Left lobe of liver (tissue), 2 donors: ENCODE measurements around the gene ERGIC1. TPM values are rescaled to one million over a fixed set of nuclear protein-coding genes. Genes with fewer than 3 reads are reported as not detected.
"Not testable (repeated sequence)": the region's sequence is repeated elsewhere in the genome, so short reads cannot be mapped to it uniquely, and the experiment has no call there.

Experiments
- ATAC-seq: fragments of 200-7000 bp; cut with Tn5 transposase; one replicate; pipeline ENCODE4 v1.9.1; 2020; ENCODE audit warnings: mild to moderate bottlenecking, moderate library complexity
- DNase-seq: peaks from one replicate; pipeline ENCODE4 v3.0.0-alpha.2; 2020; ENCODE audit warnings: low spot score
- total RNA-seq: library from RNA; stranded (reverse); gene quantifications from one replicate; pipeline ENCODE4 v1.2.1, GENCODE V29; 2021
- donor health status: DM: no; HTN: no; CAD: no; lungs with moderate emphysema.
- donor health status: DM: no; HTN: yes; CAD: no.

The ERGIC1 gene
- total RNA-seq, 1 donor from 2014 or later, result 158 TPM

DNA sequence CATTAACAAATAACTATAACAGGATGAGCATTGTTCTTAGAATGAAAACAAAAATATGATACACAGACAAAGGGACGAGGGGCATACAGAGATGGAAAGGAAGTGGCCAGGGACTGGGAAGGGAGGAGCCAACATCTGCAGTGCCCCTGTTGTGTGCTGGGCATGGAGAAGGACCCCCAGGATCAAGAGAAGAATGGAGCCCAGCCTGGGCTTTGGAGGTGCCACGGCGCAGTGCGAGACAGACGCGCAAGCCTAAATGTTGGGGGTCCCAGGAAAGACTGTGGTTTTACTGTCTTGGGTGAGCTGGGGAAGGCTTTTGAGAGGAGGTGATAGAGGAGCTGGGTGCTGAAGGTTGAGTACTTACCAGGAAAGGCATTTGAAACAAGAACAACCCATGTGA is 34.6 kb upstream of the ERGIC1 start:
- ATAC-seq, result no peak
- no peak for DNase-seq

DNA sequence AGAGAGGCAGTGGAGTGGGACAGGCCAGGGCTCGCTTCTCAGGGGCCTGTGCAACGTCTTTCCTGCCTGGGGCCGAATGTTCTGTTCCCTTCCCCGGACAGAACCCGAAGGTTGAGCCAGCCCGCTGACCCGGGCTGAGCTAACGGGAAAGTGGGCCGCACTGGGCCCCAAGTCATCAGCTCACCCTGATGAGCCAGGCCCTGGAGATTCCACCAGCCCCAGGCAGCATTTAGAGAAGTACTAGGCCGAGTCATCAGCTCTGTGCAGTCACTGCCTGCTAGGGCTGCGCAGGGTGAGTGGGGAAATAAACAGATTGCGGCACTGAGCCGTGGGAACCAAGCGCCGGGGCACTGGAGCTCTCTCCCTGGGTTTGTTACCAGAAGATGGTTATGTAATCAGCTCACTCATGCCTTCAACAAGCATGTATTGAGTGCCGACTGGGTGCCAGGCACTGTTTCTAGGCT is 33.9 kb upstream of the ERGIC1 start:
- ATAC-seq (peak; percentile 57), DNase-seq (no peak)

- DNase-seq (no peak), ATAC-seq (no peak)
These were observed 32.8 kb upstream of the ERGIC1 start for GRCh38 chr5:172801179-172801671.

- DNase-seq (no peak), ATAC-seq (no peak)
These were observed 31.9 kb upstream of the ERGIC1 start for GRCh38 chr5:172802112-172802511.

DNA sequence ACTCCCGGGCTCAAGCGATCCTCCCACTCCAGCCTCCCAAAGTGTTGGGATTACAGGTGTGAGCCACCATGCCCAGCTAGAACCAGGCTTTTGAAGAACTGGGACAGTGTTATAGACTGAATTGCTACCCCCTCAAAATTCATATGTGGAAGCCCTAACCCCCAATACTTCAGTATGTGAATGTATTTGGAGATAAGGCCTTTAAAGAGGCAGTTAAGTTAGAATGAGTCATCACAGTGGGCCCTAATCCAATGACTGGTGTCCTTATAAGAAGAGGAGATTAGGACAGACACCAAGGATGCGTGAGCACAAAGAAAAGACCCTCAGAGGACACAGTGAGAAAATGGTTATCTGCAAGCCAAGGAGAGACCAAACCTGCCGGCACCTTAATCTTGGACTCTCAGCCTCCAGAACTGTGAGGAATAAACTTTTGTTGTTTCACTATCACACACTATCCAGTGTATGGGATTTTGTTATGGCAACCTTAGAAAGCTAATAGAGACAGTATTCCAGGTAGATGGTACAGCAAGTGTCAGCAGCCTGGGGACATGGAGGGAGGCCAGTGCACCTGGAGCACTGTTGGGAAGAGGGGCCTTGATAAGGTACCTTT is 31.4 kb upstream of the ERGIC1 start:
- no peak for ATAC-seq
- DNase-seq, result no peak

- no peak for ATAC-seq
- no peak for DNase-seq
These were observed 28.9 kb upstream of the ERGIC1 start for GRCh38 chr5:172805018-172805683.

GRCh38 chr5:172805736-172806255 is 28.3 kb upstream of the ERGIC1 start:
- DNase-seq (no peak), ATAC-seq (no peak)

- peak; percentile 98 for ATAC-seq
- DNase-seq, result peak; percentile 92
These were observed 27.0 kb upstream of the ERGIC1 start for GRCh38 chr5:172806897-172807672.

GRCh38 chr5:172807766-172808311 is 26.2 kb upstream of the ERGIC1 start:
- no peak for DNase-seq
- ATAC-seq, result peak; percentile 41

GRCh38 chr5:172809774-172810173 is 24.3 kb upstream of the ERGIC1 start:
- no peak for DNase-seq
- ATAC-seq, result no peak

DNA sequence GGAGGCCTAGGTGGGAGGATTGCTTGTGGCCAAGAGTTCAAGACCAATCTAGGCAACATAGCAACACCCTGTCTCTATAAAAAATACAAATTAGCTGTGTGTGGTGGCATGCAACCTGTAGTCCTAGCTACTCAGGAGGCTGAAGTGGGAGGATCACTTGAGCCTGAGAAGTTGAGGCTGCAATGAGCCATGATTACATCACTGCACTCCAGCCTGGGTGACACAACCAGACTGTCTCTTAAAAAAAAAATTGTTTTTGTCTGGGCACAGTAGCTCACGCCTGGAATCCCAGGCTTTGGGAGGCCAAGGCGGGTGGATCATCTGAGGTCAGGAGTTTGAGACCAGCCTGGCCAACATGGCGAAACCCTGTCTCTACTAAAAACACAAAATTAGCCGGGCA is 23.1 kb upstream of the ERGIC1 start:
- not testable (repeated sequence) for DNase-seq, ATAC-seq

- no peak for ATAC-seq
- no peak for DNase-seq
These were observed 18.4 kb upstream of the ERGIC1 start for GRCh38 chr5:172815631-172816030.

DNA sequence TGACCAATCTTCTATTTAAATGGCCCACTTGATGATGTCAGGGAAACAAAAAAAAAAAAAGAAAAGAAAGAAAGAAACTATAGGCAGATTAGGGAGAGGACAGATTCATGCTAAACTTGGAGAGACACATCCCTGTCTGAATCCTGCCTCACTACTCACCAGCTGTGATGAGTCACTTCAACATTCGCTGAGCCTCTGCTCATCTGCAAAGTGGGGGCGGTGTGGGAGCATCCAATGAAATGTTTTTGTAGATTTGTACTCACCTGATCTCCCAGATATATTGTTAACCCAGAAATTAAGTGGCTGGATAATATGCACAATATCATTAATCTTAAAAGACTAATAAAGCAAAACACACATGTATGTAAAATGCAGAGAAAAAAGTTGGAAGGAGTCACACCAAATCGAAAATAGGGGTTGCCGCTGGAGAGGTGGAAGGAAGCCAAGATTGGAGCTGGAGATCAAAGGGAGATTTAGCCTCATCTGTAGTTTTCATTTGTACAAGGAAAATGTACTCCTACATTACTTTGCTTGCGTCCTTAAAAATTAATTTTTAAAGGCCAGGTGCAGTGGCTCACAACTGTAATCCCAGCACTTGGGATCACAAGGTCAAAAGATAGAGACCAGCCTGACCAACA is 17.0 kb upstream of the ERGIC1 start:
- ATAC-seq (no peak), DNase-seq (no peak)

GRCh38 chr5:172817664-172818063 is 16.4 kb upstream of the ERGIC1 start:
- DNase-seq (no peak), ATAC-seq (no peak)

GRCh38 chr5:172818081-172818480 is 16.0 kb upstream of the ERGIC1 start:
- ATAC-seq (no peak), DNase-seq (no peak)

DNA sequence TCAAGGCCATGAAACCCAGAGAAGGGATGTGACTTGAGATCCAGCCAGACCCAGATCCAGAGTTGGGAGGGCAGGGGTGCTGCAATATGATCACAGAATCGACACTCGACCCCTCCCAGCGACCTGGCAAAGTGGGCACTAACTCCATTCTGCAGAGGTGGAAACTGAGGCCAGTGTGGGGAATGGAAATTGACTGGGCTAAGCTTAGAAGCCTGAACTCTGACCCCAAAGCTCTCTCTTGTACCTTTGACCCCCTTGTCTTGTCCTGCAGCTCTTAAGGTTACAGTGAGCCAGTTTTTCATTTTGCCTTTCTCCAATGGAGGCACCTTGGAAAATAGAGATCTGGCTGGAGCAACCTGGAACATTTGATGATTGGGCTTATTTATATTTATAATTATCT is 14.5 kb upstream of the ERGIC1 start:
- no peak for DNase-seq
- ATAC-seq, result peak; percentile 46

DNA sequence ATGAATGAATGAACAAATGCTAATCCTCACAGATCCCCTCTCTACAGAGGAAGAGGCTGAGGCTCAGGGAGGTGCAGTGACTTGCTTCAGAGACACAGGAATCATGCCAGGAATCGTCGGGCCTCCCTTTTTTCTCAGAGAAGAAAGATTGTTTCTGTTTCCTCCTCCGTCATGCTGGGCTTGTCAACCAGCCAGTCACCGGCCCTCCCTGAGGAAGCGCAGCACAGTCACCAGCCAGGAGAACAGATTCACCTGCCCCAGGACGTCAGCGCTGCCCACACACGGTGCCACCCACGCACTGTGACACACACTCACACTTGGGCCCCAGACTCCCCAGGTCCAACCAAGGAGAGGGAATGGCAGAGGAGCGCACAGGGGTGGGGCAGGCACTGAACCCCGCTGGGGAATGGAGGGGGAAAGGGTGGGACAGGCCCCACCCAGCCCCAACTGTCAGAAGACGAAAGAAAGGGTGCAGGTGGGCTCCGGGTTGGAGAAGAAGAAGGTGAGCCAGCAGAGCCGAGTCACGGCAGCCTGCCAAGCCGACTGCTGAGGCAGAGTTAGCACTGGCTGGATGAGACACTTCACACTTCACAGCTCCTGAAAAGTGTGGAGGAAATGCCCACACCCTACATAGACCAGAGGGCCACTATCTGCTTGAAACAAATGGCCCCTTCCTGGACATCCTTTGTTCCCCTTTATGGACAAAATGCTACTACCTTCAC is 13.8 kb upstream of the ERGIC1 start:
- ATAC-seq (peak; percentile 47), DNase-seq (no peak)

DNA sequence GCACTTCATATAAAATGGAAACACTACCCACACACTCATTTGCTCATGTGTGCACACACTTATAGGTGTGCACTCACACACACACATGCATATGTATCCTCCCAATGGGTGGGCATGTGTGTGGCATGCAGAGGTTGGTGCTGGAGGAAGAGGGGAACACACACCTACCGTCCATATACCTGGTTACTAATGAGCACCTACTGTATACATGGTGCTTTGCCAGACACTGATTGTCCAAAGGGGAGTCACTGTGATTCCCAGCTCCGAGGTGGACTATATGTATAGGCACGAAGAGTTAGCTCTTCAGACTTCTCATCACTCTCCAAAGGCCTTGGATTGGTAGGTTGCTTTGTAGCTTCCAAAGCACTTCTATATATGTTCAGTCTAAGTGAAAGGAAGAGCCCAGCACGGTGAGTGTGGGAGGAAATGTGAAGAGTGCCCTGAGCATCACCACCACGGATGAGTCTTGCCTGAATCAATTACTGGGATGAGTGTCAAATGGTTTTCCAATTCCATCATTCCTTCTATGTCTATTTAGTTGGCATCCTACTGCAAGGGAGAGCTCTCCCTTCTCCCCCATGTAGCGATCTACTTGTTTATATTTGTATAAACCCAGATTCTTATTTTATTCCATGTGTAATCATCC is 12.6 kb upstream of the ERGIC1 start:
- no peak for DNase-seq
- no peak for ATAC-seq

DNA sequence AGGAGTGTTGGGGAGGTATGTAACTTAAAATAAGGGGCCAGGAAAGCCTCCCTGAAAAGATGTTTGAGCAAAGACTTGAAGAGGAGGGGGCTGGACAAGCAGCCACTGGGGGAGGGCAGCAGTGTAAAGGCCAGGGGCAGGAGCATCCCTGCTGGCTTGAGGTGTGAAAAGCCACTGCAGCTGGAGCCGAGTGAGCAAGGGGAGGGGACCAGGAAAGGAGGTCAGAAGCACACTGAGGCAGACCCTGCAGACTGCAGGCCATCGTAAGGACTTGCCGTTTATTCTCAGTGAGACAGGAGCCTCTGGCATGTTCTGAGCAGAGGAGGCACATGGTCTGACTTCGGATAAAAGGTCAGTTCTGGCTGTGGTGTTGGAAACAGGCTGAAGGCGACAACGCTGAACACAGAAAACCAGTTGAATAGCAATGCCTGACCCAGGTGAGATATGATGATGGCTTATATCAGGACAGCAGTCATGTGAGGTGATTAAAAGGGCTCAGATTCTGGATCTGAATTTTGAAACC is 10.2 kb upstream of the ERGIC1 start:
- DNase-seq (no peak), ATAC-seq (no peak)
